Measurements from ENCODE around the gene NME3.
"Not testable (repeated sequence)": the region's sequence is repeated elsewhere in the genome, so short reads cannot be mapped to it uniquely, and the experiment has no call there.

Gene NME3

GRCh38 chr16:1745900-1746692 lies 25.2 kb downstream of the NME3 start:
- no peak for DNase-seq

GRCh38 chr16:1745181-1745899 lies 26.0 kb downstream of the NME3 start:
- no peak for DNase-seq

- DNase-seq, result no peak
These were observed 27.0 kb downstream of the NME3 start for GRCh38 chr16:1744338-1744840.

- DNase-seq, result no peak
These were observed 27.7 kb downstream of the NME3 start for GRCh38 chr16:1743376-1744337.

GRCh38 chr16:1741553-1742165 lies 29.7 kb downstream of the NME3 start:
- DNase-seq, result no peak

- no peak for DNase-seq
These were observed 30.4 kb downstream of the NME3 start for GRCh38 chr16:1740781-1741490.

- DNase-seq, result no peak
These were observed 31.1 kb downstream of the NME3 start for GRCh38 chr16:1740234-1740633.

GRCh38 chr16:1734816-1735215 lies 36.5 kb downstream of the NME3 start:
- no peak for DNase-seq

GRCh38 chr16:1734123-1734522 lies 37.2 kb downstream of the NME3 start:
- DNase-seq, result no peak

GRCh38 chr16:1732551-1732987 lies 38.8 kb downstream of the NME3 start:
- DNase-seq, result not testable (repeated sequence)

- DNase-seq, result no peak
These were observed 39.3 kb downstream of the NME3 start for GRCh38 chr16:1732071-1732470.

- DNase-seq, result no peak
These were observed 39.7 kb downstream of the NME3 start for GRCh38 chr16:1731603-1732002.

GRCh38 chr16:1731073-1731472 lies 40.3 kb downstream of the NME3 start:
- DNase-seq, result no peak

GRCh38 chr16:1729445-1729844 lies 41.9 kb downstream of the NME3 start:
- DNase-seq, result no peak

- DNase-seq, result no peak
These were observed 42.3 kb downstream of the NME3 start for GRCh38 chr16:1729026-1729425.

- no peak for DNase-seq
These were observed 43.4 kb downstream of the NME3 start for GRCh38 chr16:1727651-1728624.

GRCh38 chr16:1726661-1727502 lies 44.5 kb downstream of the NME3 start:
- DNase-seq, result no peak

GRCh38 chr16:1724491-1724890 lies 46.9 kb downstream of the NME3 start:
- no peak for DNase-seq

- no peak for DNase-seq
These were observed 47.7 kb downstream of the NME3 start for GRCh38 chr16:1723450-1724147.

Measured in activated naive CD4-positive, alpha-beta T cell (primary cell).